Measurements from ENCODE around the gene TMEM117.

DNA sequence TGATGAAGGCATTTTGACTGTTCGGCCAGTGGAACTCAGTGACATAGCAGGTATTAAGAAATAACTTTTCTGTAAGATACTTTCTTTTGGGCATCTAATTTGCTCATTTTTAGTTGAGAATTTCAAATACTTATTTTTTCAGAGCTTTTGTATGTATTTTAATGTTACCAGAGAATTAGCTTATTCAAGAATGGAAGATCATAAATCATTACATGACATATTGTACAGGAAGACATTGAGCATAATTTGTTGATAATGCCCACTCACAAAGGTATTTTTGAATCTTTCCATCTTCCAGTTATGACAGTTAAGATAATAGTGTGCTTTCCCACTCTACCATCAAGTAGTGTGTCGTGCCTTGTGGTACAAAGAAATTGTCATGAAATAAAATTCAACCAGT is 36.5 kb downstream of the TMEM117 start:
- no peak for TF ChIP-seq POLR2A (IDR thresholded peaks at IDR 0.05)
- TF ChIP-seq, protein P1, sequence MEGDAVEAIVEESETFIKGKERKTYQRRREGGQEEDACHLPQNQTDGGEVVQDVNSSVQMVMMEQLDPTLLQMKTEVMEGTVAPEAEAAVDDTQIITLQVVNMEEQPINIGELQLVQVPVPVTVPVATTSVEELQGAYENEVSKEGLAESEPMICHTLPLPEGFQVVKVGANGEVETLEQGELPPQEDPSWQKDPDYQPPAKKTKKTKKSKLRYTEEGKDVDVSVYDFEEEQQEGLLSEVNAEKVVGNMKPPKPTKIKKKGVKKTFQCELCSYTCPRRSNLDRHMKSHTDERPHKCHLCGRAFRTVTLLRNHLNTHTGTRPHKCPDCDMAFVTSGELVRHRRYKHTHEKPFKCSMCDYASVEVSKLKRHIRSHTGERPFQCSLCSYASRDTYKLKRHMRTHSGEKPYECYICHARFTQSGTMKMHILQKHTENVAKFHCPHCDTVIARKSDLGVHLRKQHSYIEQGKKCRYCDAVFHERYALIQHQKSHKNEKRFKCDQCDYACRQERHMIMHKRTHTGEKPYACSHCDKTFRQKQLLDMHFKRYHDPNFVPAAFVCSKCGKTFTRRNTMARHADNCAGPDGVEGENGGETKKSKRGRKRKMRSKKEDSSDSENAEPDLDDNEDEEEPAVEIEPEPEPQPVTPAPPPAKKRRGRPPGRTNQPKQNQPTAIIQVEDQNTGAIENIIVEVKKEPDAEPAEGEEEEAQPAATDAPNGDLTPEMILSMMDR (IDR thresholded peaks at IDR 0.05): no peak
- no peak for TF ChIP-seq EP300 (IDR thresholded peaks at IDR 0.05)

All from sigmoid colon (tissue), 4 donors.